AG20443 (cell line): ENCODE data around the gene NKX1-2.
A peak's percentile ranks its signal among the peaks of the same experiment; 100 is the strongest.

Experiments used
- DNase-seq: peaks from one replicate; pipeline ENCODE4 v3.0.0; 2012; ENCODE audit warnings: low spot score, mixed read lengths

NKX1-2 gene

DNA sequence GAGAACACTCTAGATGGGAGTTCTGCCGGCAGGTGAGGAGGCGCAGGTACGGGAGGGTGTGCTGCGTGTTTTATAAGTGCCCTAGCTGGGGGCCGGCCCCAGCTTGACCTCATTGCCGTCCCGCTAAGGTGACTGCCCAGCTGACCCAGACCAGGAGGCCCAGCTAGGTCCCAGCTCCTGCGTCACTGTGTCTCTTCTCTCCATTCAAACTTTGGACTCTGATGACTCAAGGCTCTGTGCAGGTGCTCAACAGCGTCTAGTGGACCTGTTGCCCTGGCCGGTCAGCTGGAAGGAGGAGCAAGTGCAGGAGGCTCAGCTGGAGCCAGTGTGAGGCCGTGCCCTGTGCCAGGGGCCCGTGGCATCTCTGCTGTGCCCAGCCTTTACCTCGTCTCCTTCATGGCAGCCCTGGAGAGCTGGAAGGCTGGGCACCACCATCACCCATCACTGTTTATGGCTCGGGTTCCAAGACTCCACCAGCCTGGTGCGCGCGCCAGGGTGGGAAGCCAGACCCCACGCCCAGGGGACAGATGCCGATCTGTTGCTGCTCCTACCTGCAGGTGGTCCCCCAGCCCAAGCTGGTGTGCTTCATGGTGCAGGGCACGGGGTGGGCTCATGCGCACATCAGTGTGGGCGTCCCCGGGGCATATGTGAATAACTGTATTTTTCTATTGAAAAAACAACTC lies 26.3 kb upstream of the NKX1-2 start:
- DNase-seq, result no peak

DNA sequence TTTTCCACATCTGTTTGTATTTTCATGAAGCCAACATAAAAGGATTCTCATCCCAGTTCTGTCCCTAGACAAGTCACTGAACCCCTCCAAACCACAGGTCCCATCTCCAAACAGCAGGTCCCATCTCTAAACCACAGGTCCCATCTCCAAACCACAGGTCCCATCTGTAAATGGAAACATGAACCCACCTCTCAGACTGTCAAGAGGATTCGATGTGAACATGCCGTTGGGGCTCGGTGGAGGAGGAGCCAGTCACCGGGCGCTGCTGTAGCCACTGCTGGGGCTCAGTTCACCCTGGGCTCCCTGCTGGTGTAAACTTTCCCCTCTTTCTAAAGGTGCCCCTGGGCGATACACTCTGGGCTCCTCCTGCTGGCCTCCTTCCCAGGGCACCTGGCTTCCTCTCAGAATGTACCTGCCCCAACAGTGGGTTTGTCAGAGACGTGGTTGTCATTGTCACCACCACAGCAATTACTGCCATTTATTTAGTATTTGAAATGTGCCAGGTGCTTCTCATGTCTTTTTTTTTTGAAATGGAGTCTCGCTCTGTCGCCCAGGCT lies 24.8 kb upstream of the NKX1-2 start:
- no peak for DNase-seq

DNA sequence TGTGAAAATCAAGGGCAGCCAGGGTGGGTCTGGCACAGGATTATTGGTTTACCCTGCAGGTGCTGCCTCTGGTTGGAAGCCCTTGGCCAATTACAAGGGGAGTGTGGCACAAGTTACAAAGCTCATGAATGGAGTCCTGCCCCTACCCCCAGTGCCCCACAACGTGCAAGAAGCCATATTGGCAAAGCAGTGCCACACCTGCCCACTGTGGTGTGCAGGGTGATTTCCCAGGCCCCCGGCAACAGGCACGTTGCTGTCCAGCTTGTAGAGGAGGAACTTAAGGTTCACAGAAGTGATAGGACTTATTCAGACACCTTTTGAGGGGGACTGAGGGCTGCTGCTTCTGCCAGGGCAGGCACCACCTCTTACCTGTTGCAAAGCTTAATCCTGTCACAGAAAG lies 23.2 kb upstream of the NKX1-2 start:
- DNase-seq, result no peak

GRCh38 chr10:124472071-124472470 lies 22.2 kb upstream of the NKX1-2 start:
- no peak for DNase-seq

GRCh38 chr10:124470544-124471434 lies 21.0 kb upstream of the NKX1-2 start:
- DNase-seq, result no peak

- DNase-seq, result no peak
Measured at GRCh38 chr10:124469956-124470484, 20.2 kb upstream of the NKX1-2 start.

GRCh38 chr10:124468624-124469023 lies 18.8 kb upstream of the NKX1-2 start:
- no peak for DNase-seq

GRCh38 chr10:124467165-124467564 lies 17.3 kb upstream of the NKX1-2 start:
- DNase-seq, result no peak

GRCh38 chr10:124465777-124466488 lies 16.1 kb upstream of the NKX1-2 start:
- no peak for DNase-seq

GRCh38 chr10:124465003-124465776 lies 15.4 kb upstream of the NKX1-2 start:
- no peak for DNase-seq

DNA sequence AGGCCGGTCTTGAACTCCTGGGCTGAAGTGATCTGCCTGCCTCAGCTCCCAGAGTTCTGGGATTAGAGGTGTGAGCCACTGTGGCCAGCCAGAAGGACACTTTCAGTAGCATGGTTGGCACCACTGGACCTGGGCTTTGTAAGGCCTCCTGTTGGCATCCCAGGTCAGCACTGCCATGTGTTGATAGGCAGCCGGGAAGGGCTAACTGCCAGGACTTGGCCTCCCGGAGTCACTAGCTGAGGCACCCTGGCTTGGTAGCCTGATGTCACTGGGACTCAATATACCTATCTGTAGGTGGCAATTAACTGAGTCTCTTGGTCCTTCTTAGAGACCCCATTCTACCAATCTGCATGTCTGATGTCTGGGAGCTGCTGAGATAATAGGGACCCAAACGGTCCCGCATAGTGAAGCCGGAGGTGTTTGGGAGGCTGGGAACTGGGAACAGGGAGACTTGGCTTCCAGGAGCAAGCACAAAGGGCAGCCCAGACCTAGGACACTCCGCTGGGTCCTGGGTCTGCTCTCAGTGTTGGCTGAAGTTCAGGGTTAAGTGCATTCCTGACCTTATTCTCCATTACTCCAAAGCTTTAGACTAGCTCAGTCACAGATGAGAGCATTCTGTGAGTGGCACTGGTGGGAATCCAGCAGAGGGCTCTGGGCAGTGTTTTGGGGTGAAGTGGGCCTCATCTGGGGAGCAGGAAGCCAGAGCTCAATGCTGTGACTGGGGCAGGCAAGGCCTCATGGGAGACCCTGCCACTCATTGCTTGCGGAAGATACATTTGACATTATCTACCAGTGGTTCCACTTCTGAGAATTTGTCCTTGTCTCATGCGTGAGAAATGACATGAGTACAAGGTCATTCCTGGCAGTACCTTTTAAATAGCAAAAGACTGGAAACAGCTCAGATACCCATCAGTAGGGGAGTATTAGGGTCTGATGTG lies 14.5 kb upstream of the NKX1-2 start:
- DNase-seq, result no peak

- no peak for DNase-seq
Measured at GRCh38 chr10:124462348-124462695, 12.5 kb upstream of the NKX1-2 start.

GRCh38 chr10:124461642-124462347 lies 12.0 kb upstream of the NKX1-2 start, which contains the start of gene LHPP:
TSS of gene LHPP (plus strand) at chr10:124461823. CDS start at chr10:124461863, 40 bp downstream.
- peak; percentile 98 for DNase-seq

DNA sequence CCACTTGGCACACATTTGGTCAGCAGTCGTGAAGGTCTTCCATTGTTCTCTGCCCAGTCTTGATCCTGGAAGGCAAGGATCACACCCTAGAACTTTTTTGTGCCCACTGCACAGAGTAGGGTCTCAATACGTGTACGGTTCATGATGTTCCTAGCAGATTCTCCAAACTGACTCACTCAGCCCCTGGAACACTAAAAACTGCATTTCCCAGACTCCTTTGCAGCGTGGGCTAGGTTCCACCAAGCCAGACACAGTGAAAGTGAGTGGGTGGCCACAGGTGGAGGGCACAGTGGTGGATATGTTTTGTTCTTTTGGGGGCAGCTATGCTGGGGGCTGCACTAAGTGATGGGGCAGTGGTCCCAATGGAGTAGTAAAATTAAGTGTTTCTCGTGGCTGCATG lies 10.3 kb upstream of the NKX1-2 start:
- no peak for DNase-seq

DNA sequence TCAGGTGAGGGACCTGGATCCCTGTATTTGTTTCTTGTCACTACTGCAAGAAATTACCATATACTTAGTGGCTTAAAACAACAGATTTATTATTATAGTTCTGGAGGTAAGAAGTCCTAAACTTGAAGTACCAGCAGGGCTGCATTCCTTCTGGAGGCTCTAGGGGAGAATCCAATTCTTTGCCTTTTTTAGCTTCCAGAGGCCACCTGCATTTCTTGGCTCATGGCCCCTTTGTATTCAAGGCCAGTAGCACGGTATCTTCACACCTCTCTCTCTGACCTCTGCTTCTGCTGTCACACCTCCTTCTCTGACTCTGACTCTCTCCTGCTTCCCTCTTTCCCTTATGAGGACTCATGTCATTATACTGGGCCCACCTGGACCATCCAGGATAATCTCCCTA lies 9.6 kb upstream of the NKX1-2 start:
- no peak for DNase-seq

GRCh38 chr10:124458889-124459288 lies 9.1 kb upstream of the NKX1-2 start:
- DNase-seq, result no peak

DNA sequence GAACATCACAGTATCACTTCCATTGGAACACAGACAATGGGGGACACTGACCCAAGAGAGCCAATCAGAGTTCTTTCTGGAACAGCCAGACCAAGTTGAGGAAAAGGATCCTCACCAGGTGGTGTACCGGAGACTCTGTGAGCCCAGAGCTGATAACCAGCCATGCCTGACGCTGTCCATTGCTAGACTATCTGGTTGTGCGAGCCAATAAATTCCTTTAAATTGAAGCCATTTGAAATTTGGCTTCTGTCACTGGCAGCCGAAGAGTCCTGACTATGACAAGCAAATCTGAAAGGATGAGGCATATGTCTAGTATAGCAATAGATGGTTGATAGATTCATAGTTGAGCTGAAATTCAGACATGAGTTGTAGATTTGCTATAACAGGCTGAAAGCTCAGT lies 8.6 kb upstream of the NKX1-2 start:
- DNase-seq, result no peak

- no peak for DNase-seq
Measured at GRCh38 chr10:124455441-124455840, 5.6 kb upstream of the NKX1-2 start.

GRCh38 chr10:124453960-124454610 lies 4.2 kb upstream of the NKX1-2 start:
- DNase-seq, result no peak
